ENCODE data around the gene ADAMTS20.

ADAMTS20 gene

GRCh38 chr12:43329375-43329774 is 222.6 kb downstream of the ADAMTS20 start:
- TF ChIP-seq CTCF (IDR thresholded peaks at IDR 0.05), result no peak
- no peak for DNase-seq
- Mint-ChIP-seq H3K4me1 (peaks cover 5% of the 10 kb centered on the region), H3K9me3 (peaks cover 68% of the 10 kb centered on the region), H3K36me3 (ENCODE audit: low read depth) (peaks cover 41% of the 10 kb centered on the region), H3K27me3 (ENCODE audit: low read depth, poor library complexity) (peaks cover 5% of the 10 kb centered on the region), H3K4me3 (no peak overlapping the region), H3K27ac (no peak overlapping the region)

DNA sequence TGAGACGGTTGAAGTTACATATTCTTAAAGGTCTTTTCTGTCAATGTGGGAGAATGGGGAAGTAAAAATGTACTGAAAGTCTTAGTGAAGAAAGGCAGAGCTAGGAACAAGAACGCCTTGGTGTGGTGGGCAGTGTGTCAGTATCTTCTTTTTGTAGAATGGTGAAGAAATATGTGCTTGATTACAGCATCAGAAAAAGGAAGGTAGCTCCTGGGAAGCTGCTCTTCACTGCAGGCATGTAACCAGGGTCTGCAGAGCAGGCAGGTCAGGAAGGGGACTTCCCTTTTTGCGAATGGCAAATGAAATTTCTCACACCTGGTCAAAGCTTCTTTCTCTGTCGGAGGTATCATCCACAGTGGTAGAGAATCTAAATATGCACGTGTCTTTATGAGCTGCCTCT is 226.2 kb downstream of the ADAMTS20 start:
- peaks cover 38% of the 10 kb centered on the region for H3K36me3 Mint-ChIP-seq (ENCODE audit: low read depth)
- TF ChIP-seq CTCF (IDR thresholded peaks at IDR 0.05), result no peak
- H3K4me3 Mint-ChIP-seq, result no peak overlapping the region
- H3K27me3 Mint-ChIP-seq (ENCODE audit: low read depth, poor library complexity), result no peaks in the 10 kb centered on the region
- DNase-seq, result no peak
- H3K4me1 Mint-ChIP-seq, result no peaks in the 10 kb centered on the region
- peaks cover 67% of the 10 kb centered on the region for H3K9me3 Mint-ChIP-seq
- no peak overlapping the region for H3K27ac Mint-ChIP-seq

GRCh38 chr12:43320281-43320680 is 231.7 kb downstream of the ADAMTS20 start:
- Mint-ChIP-seq H3K4me3 (no peak overlapping the region), H3K36me3 (ENCODE audit: low read depth) (peaks cover 13% of the 10 kb centered on the region), H3K27me3 (ENCODE audit: low read depth, poor library complexity) (no peaks in the 10 kb centered on the region), H3K27ac (no peak overlapping the region), H3K4me1 (peaks cover 25% of the 10 kb centered on the region), H3K9me3 (peaks cover 23% of the 10 kb centered on the region)
- TF ChIP-seq CTCF (IDR thresholded peaks at IDR 0.05), result no peak
- DNase-seq, result no peak

DNA sequence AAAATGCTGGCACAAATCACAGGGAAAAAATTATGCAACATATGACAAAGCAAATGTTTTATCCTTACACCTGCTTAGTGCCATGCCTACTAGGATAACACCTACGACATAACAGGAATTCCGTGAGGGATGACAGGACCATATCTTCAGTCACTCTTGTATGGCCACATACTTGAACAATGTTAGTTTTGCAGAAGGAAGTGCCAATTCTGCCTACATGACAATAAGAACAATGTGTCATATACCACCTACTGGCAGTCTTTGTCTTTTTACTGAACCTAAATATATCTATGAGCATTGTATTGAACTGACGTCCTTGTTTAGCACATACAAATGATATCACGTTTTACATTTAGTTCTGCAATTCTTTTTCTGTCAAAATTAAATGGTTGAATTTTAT is 234.0 kb downstream of the ADAMTS20 start:
- Mint-ChIP-seq H3K27ac (no peak overlapping the region), H3K36me3 (ENCODE audit: low read depth) (peaks cover 8% of the 10 kb centered on the region), H3K4me1 (peaks cover 25% of the 10 kb centered on the region), H3K4me3 (no peak overlapping the region), H3K9me3 (peaks cover 10% of the 10 kb centered on the region), H3K27me3 (ENCODE audit: low read depth, poor library complexity) (no peaks in the 10 kb centered on the region)
- TF ChIP-seq CTCF (IDR thresholded peaks at IDR 0.05), result no peak
- DNase-seq, result no peak

DNA sequence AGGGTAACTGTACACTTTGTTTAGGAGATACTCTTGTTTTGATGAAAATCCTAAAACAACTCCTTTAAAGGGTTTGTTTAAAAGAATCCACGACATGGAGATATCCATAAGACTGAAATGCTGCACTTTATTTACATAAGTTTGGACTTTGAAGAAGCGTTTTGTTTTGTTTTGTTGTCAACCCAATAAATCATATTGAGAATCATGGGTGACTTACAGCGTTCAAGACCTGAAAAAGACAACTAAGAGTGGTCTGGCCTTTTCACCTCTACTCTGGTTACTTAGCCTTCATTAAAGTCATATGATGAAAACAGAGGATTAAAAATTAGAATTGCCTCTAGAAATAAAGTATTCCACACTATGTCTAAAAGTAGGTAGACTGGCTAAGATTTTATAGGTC is 234.8 kb downstream of the ADAMTS20 start:
- Mint-ChIP-seq H3K27me3 (ENCODE audit: low read depth, poor library complexity) (no peaks in the 10 kb centered on the region), H3K36me3 (ENCODE audit: low read depth) (peaks cover 8% of the 10 kb centered on the region), H3K4me1 (peaks cover 25% of the 10 kb centered on the region), H3K9me3 (peaks cover 5% of the 10 kb centered on the region), H3K27ac (no peak overlapping the region), H3K4me3 (no peak overlapping the region)
- DNase-seq, result no peak
- no peak for TF ChIP-seq CTCF (IDR thresholded peaks at IDR 0.05)

GRCh38 chr12:43316520-43316919 is 235.5 kb downstream of the ADAMTS20 start:
- peak overlapping the region; percentile 79 for H3K27ac Mint-ChIP-seq
- no peaks in the 10 kb centered on the region for H3K27me3 Mint-ChIP-seq (ENCODE audit: low read depth, poor library complexity)
- TF ChIP-seq CTCF (IDR thresholded peaks at IDR 0.05), result no peak
- no peak overlapping the region for H3K4me3 Mint-ChIP-seq
- H3K4me1 Mint-ChIP-seq, result peaks cover 30% of the 10 kb centered on the region
- H3K9me3 Mint-ChIP-seq, result peaks cover 4% of the 10 kb centered on the region
- no peak for DNase-seq
- H3K36me3 Mint-ChIP-seq (ENCODE audit: low read depth), result peaks cover 6% of the 10 kb centered on the region
